22Rv1 (cell line): ENCODE data around the gene NUAK1.

Source experiments
- CTCF ChIP-seq: fragments of 450-650 bp; IDR thresholded peaks from 2 replicates; pipeline ENCODE4 v1.5.1; 2017; ENCODE audit warnings: mild to moderate bottlenecking
- ZFX ChIP-seq: fragments of 450-650 bp; IDR thresholded peaks from 2 replicates; pipeline ENCODE4 v1.6.1; 2017; ENCODE audit warnings: antibody characterized with exemption, borderline replicate concordance

GRCh38 chr12:106101803-106102202 is 37.0 kb downstream of the NUAK1 start:
- TF ChIP-seq CTCF (no peak), ZFX (no peak)
